ENCODE data around the gene SNX14. TPM values are rescaled to one million over a fixed set of nuclear protein-coding genes. Genes with fewer than 3 reads are reported as not detected.
"Not testable (repeated sequence)": the region's sequence is repeated elsewhere in the genome, so short reads cannot be mapped to it uniquely, and the experiment has no call there.

Gene SNX14
- total RNA-seq, 1 experiment from 2014 or later: 65.4 TPM

GRCh38 chr6:85569323-85569722 is 24.3 kb downstream of the SNX14 start:
- POLR2A ChIA-PET (ENCODE audit: unreplicated experiment): interaction anchor here (0.6 kb wide), 1 partner anchor 1900 kb away, joined by 5 read pairs; no protein-coding TSS in a partner anchor
- Histone ChIP-seq H3K9ac (ENCODE audit: low read length) (no peak overlapping the region; the same call in 1 of the 2 replicates), H3F3A (ENCODE audit: low read length, unreplicated experiment) (no peaks in the 10 kb centered on the region), H3K9me3 (ENCODE audit: low read length) (no peaks in the 10 kb centered on the region), H3K27me3 (ENCODE audit: low read length) (no peaks in the 10 kb centered on the region), H2AFZ (ENCODE audit: low read length) (no peak overlapping the region), H3K4me1 (ENCODE audit: insufficient read depth, low read length) (peaks cover 8% of the 10 kb centered on the region), H3K4me3 (ENCODE audit: low read length) (no peak overlapping the region), H3K4me2 (ENCODE audit: low read length) (no peak overlapping the region), H3K79me2 (ENCODE audit: low read length) (peaks cover 15% of the 10 kb centered on the region), H4K20me1 (ENCODE audit: low read length) (no peaks in the 10 kb centered on the region), H3K9me2 (replicated peaks; ENCODE audit: low read length) (no peaks in the 10 kb centered on the region), H3K27ac (ENCODE audit: low read length) (peak overlapping the region; percentile 22; the same call in 1 of the 2 replicates), H3K36me3 (ENCODE audit: low read depth, low read length) (peaks cover 11% of the 10 kb centered on the region)
- peak; percentile 39 for DNase-seq
- intact Hi-C loops (cut with micrococcal nuclease): no loop called here
- CTCF ChIA-PET: interaction anchor here (1.1 kb wide), 1 partner anchor 215 kb away, joined by 3 read pairs; no protein-coding TSS in a partner anchor
- no peak for TF ChIP-seq EZH2 (IDR thresholded peaks at IDR 0.05; ENCODE audit: low read length, unreplicated experiment)
- TF ChIP-seq, protein P1, sequence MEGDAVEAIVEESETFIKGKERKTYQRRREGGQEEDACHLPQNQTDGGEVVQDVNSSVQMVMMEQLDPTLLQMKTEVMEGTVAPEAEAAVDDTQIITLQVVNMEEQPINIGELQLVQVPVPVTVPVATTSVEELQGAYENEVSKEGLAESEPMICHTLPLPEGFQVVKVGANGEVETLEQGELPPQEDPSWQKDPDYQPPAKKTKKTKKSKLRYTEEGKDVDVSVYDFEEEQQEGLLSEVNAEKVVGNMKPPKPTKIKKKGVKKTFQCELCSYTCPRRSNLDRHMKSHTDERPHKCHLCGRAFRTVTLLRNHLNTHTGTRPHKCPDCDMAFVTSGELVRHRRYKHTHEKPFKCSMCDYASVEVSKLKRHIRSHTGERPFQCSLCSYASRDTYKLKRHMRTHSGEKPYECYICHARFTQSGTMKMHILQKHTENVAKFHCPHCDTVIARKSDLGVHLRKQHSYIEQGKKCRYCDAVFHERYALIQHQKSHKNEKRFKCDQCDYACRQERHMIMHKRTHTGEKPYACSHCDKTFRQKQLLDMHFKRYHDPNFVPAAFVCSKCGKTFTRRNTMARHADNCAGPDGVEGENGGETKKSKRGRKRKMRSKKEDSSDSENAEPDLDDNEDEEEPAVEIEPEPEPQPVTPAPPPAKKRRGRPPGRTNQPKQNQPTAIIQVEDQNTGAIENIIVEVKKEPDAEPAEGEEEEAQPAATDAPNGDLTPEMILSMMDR (conservative IDR thresholded peaks at IDR 0.05; ENCODE audit: low read depth, low read length): no peak
- no peak for TF ChIP-seq EZH2phosphoT487 (IDR thresholded peaks at IDR 0.05; ENCODE audit: borderline replicate concordance, low read length)
- BruUV-seq (replicated peaks): no TSS peak
- ATAC-seq: peak; percentile 51; the same call in 1 of the 2 replicates

DNA sequence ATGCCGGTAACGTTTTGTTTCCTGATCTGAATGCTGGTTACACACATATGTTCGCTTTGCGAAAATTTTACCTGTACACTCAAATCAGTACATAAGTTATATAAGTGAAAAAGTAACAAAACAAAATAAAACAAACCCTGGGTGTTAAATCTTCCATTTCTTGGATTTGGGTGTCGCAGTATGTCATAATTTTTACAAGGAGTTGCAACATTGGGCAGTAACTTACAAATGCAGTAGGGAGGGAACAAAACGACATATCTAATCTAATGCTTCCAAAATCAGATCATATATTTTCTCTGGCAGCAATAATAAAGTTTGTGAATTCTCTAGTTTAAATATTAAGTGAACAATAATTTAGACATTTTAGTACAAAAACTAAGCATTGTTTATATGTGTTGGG is 25.2 kb downstream of the SNX14 start:
- H2AFZ ChIP-seq (ENCODE audit: low read length): no peak overlapping the region
- no peaks in the 10 kb centered on the region for H3K9me2 ChIP-seq (replicated peaks; ENCODE audit: low read length)
- no peak overlapping the region for H3K27ac ChIP-seq (ENCODE audit: low read length)
- no peak overlapping the region for H3K9ac ChIP-seq (ENCODE audit: low read length)
- H3K79me2 ChIP-seq (ENCODE audit: low read length): peaks cover 8% of the 10 kb centered on the region
- H3F3A ChIP-seq (ENCODE audit: low read length, unreplicated experiment): no peaks in the 10 kb centered on the region
- H3K4me1 ChIP-seq (ENCODE audit: insufficient read depth, low read length): peaks cover 8% of the 10 kb centered on the region
- ChIA-PET POLR2A (ENCODE audit: unreplicated experiment) (no interaction called here), CTCF (no interaction called here)
- no TSS peak for BruUV-seq (replicated peaks)
- no peaks in the 10 kb centered on the region for H4K20me1 ChIP-seq (ENCODE audit: low read length)
- TF ChIP-seq EZH2 (IDR thresholded peaks at IDR 0.05; ENCODE audit: low read length, unreplicated experiment) (no peak), EZH2phosphoT487 (IDR thresholded peaks at IDR 0.05; ENCODE audit: borderline replicate concordance, low read length) (no peak)
- TF ChIP-seq, protein P1 (conservative IDR thresholded peaks at IDR 0.05; ENCODE audit: low read depth, low read length): no peak
- no peak overlapping the region for H3K4me3 ChIP-seq (ENCODE audit: low read length)
- DNase-seq (no peak), ATAC-seq (no peak)
- H3K36me3 ChIP-seq (ENCODE audit: low read depth, low read length): peaks cover 12% of the 10 kb centered on the region
- no peaks in the 10 kb centered on the region for H3K27me3 ChIP-seq (ENCODE audit: low read length)
- intact Hi-C loops (cut with micrococcal nuclease): no loop called here
- H3K4me2 ChIP-seq (ENCODE audit: low read length): no peak overlapping the region
- no peaks in the 10 kb centered on the region for H3K9me3 ChIP-seq (ENCODE audit: low read length)

DNA sequence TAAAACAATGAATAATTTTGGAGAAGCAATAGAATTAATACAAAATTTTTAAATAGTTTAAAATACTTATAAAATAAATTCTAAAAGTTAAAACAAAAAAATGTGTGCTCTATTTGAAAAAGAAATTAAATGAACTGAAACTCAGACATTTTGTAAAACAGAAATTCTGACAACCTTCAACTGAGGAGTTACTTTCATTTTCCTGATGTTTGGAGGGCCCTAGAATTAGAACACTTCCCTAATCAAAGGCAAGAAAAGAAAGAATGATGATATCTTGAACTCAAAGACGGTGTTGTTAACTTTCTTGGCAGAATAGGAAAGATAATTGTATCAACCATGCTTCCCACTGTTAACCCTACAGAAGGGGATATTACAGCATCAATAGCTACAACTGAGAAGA is 27.9 kb downstream of the SNX14 start:
- CTCF ChIA-PET: no interaction called here

DNA sequence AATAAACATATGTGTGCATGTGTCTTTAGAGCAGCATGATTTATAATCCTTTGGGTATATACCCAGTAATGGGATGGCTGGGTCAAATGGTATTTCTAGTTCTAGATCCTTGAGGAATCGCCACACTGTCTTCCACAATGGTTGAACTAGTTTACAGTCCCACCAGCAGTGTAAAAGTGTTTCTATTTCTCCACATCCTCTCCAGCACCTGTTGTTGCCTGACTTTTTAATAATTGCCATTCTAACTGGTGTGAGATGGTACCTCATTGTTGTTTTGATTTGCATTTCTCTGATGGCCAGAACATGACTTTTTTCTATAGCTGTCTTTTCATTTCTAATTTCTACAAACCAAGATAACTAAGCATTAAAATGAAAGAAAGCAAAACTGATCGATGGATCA is 29.4 kb downstream of the SNX14 start:
- CTCF ChIA-PET; H2AFZ ChIP-seq (ENCODE audit: low read length); H3K27ac ChIP-seq (ENCODE audit: low read length); ATAC-seq; H3K9ac ChIP-seq (ENCODE audit: low read length); H3F3A ChIP-seq (ENCODE audit: low read length, unreplicated experiment); H3K9me3 ChIP-seq (ENCODE audit: low read length); H3K27me3 ChIP-seq (ENCODE audit: low read length); POLR2A ChIA-PET (ENCODE audit: unreplicated experiment); intact Hi-C loops (cut with micrococcal nuclease); H3K36me3 ChIP-seq (ENCODE audit: low read depth, low read length); H4K20me1 ChIP-seq (ENCODE audit: low read length); H3K4me3 ChIP-seq (ENCODE audit: low read length); H3K9me2 ChIP-seq (replicated peaks; ENCODE audit: low read length); H3K79me2 ChIP-seq (ENCODE audit: low read length); DNase-seq; H3K4me2 ChIP-seq (ENCODE audit: low read length); H3K4me1 ChIP-seq (ENCODE audit: insufficient read depth, low read length); BruUV-seq (replicated peaks): not testable (repeated sequence)

More for the DNA sequence above, 27.9 kb downstream of the SNX14 start:
- H3K79me2 ChIP-seq (ENCODE audit: low read length): no peaks in the 10 kb centered on the region
- no peak for DNase-seq
- H3K27ac ChIP-seq (ENCODE audit: low read length): no peak overlapping the region
- H4K20me1 ChIP-seq (ENCODE audit: low read length): no peaks in the 10 kb centered on the region
- no peaks in the 10 kb centered on the region for H3K9me3 ChIP-seq (ENCODE audit: low read length)
- no peaks in the 10 kb centered on the region for H3K9me2 ChIP-seq (replicated peaks; ENCODE audit: low read length)
- H2AFZ ChIP-seq (ENCODE audit: low read length): no peak overlapping the region
- POLR2A ChIA-PET (ENCODE audit: unreplicated experiment): no interaction called here
- no TSS peak for BruUV-seq (replicated peaks)
- peaks cover 6% of the 10 kb centered on the region for H3K36me3 ChIP-seq (ENCODE audit: low read depth, low read length)
- no peak overlapping the region for H3K4me3 ChIP-seq (ENCODE audit: low read length)
- intact Hi-C loops (cut with micrococcal nuclease): no loop called here
- H3K4me1 ChIP-seq (ENCODE audit: insufficient read depth, low read length): peaks cover 8% of the 10 kb centered on the region
- no peaks in the 10 kb centered on the region for H3K27me3 ChIP-seq (ENCODE audit: low read length)
- H3K9ac ChIP-seq (ENCODE audit: low read length): no peak overlapping the region
- ATAC-seq: no peak
- TF ChIP-seq EZH2 (IDR thresholded peaks at IDR 0.05; ENCODE audit: low read length, unreplicated experiment): no peak
- TF ChIP-seq, protein P1 (conservative IDR thresholded peaks at IDR 0.05; ENCODE audit: low read depth, low read length): no peak
- no peak for TF ChIP-seq EZH2phosphoT487 (IDR thresholded peaks at IDR 0.05; ENCODE audit: borderline replicate concordance, low read length)
- no peak overlapping the region for H3K4me2 ChIP-seq (ENCODE audit: low read length)
- H3F3A ChIP-seq (ENCODE audit: low read length, unreplicated experiment): no peaks in the 10 kb centered on the region

All from PC-3 (cell line).